HG02981 (cell line): Measurements from ENCODE around the gene NUP93.
"Not testable (repeated sequence)": the region's sequence is repeated elsewhere in the genome, so short reads cannot be mapped to it uniquely, and the experiment has no call there.

Experiments used
- ATAC-seq: cut with Tn5 transposase; IDR thresholded peaks from one replicate; pipeline ENCODE4 v1.9.1; 2021; ENCODE audit warnings: mild to moderate bottlenecking, moderate library complexity; ENCODE audit not compliant: unreplicated experiment

NUP93 gene

GRCh38 chr16:56865394-56866062 lies 135.6 kb downstream of the NUP93 start:
- ATAC-seq = no peak

GRCh38 chr16:56866955-56867830 lies 137.3 kb downstream of the NUP93 start:
- ATAC-seq = no peak

GRCh38 chr16:56868175-56868574 lies 138.2 kb downstream of the NUP93 start:
- ATAC-seq = no peak

- not testable (repeated sequence) for ATAC-seq
Measured at GRCh38 chr16:56868766-56869165, 138.8 kb downstream of the NUP93 start.

GRCh38 chr16:56869513-56870275 lies 139.8 kb downstream of the NUP93 start:
- no peak for ATAC-seq

- no peak for ATAC-seq
Measured at GRCh38 chr16:56870276-56870888, 140.5 kb downstream of the NUP93 start.

- no peak for ATAC-seq
Measured at GRCh38 chr16:56871172-56871593, 141.3 kb downstream of the NUP93 start.

GRCh38 chr16:56872863-56873391 lies 143.0 kb downstream of the NUP93 start:
- no peak for ATAC-seq

- no peak for ATAC-seq
Measured at GRCh38 chr16:56874800-56875199, 144.9 kb downstream of the NUP93 start.

GRCh38 chr16:56876048-56876447 lies 146.1 kb downstream of the NUP93 start:
- no peak for ATAC-seq

- no peak for ATAC-seq
Measured at GRCh38 chr16:56877486-56878182, 147.7 kb downstream of the NUP93 start.

GRCh38 chr16:56878282-56878854 lies 148.4 kb downstream of the NUP93 start:
- no peak for ATAC-seq

- no peak for ATAC-seq
Measured at GRCh38 chr16:56879276-56879675, 149.3 kb downstream of the NUP93 start.

- no peak for ATAC-seq
Measured at GRCh38 chr16:56880176-56880575, 150.2 kb downstream of the NUP93 start.

- no peak for ATAC-seq
Measured at GRCh38 chr16:56880685-56881084, 150.8 kb downstream of the NUP93 start.

GRCh38 chr16:56882077-56882800 lies 152.3 kb downstream of the NUP93 start:
- ATAC-seq = no peak

- ATAC-seq = no peak
Measured at GRCh38 chr16:56883586-56883985, 153.7 kb downstream of the NUP93 start.

- ATAC-seq = no peak
Measured at GRCh38 chr16:56884026-56884582, 154.2 kb downstream of the NUP93 start.

- not testable (repeated sequence) for ATAC-seq
Measured at GRCh38 chr16:56884929-56885328, 155.0 kb downstream of the NUP93 start.
